Left renal pelvis (tissue), 4 donors: Measurements from ENCODE around the gene C16orf89. TPM values are rescaled to one million over a fixed set of nuclear protein-coding genes. Genes with fewer than 3 reads are reported as not detected.
"Not testable (repeated sequence)": the region's sequence is repeated elsewhere in the genome, so short reads cannot be mapped to it uniquely, and the experiment has no call there.

Source experiments
- DNase-seq, 4 donors: peaks; one replicate each; pipeline ENCODE4 v3.0.0-alpha.2; 2013; ENCODE audit warnings: low read depth in 4 of 4, low spot score in 3 of 4
- polyA plus RNA-seq, 4 donors: library from polyadenylated mRNA; unstranded; fragments of 120-200 nt; gene quantifications; one replicate each; pipeline ENCODE4 v1.2.1, GENCODE V29; 2013; ENCODE audit not compliant: insufficient read length in 4 of 4

The C16orf89 gene
- polyA plus RNA-seq, 4 donors = 3.7 to 7.8 (median 5.9) TPM

DNA sequence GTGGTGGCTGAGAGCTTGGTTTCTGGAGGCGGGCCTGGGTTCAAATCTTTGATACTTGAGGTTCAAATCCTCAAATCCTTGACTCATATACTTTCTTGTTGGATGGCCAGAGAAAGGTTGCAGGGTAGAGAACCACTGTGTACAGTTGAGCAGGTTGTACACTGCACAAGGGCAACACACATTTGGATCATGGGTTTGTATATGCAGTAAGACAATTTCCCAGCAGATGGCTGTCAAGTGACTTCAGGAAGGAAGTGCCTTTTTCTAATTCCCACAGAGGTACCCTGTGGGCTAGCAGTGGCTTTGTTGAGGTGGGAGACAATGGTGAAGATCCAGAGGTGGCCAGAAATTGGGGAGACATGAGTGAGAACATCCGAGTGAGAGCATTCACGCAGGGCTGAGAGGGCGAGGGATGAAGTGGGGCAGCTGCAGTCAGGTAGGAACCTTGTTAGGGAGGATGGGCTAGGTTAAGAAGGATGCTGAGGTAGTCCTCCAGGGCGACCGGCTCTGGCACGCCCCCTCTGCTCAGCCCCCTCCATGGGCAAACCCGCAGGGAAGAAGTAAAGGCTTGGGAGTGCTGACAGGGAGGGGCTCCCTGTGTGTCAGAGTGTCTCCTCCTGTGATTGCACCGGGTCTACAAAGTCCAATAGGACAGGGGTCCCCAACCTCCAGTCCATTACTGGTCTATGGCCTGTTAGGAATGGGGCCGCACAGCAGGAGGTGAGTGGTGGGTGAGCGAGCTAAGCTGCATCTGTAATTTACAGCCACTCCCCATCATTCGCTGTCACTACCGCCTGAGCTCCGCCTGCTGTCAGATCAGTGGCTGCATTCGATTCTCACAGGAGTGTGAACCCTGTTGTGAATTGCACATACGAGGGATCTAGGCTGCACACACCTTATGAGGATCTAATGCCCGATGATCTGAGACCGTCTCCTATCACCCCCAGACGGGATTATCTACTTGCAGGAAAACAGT lies 2.7 kb downstream of the C16orf89 start:
- no peak for DNase-seq

DNA sequence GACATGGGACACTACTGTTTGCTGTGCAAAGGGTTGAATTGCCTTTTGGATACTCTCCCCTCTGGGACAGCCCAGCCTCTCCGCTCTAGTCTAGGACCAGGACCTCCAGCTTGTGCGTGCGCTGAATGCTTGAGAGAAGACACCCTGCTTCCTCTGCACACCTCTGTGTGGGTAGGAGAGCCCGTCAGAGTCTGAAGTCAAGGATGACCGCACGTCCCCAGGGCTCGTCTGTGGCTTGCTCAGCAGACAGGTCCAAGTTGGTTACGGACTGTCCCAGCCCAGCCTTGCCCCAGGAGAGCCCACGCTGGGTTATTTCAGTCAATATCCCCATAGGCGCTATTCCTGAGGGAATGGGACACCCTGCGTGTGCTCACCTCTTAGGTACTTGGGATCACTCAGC lies 3.7 kb downstream of the C16orf89 start:
- DNase-seq = no peak

DNA sequence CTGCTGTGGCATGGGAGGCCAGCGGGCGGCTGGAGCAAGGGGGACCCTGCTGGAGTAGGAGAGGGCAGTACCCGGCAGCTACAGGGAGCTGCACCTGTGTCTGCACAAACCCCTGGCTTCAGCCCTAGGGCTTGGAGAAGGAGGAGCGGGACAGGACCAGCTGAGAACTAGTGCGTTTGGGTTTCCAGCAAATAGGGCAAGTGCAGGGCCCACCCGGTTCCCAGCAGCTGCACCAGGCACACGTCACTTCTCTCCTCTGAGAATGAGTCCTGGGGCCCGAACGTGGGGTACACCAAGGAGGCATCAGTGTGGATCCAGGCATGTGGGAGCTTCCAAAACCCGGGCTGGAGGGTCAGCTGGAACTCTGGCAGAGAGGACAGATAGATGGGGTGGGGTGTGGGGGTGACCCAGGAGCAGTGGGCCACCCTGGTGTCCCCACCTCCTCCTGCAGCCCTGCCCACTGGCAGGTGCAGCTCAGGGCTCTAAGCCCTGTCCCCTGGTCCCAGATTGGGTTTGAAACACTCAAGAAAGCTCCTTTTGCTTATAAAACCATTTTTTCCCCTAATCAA lies 5.6 kb downstream of the C16orf89 start:
- no peak for DNase-seq

DNA sequence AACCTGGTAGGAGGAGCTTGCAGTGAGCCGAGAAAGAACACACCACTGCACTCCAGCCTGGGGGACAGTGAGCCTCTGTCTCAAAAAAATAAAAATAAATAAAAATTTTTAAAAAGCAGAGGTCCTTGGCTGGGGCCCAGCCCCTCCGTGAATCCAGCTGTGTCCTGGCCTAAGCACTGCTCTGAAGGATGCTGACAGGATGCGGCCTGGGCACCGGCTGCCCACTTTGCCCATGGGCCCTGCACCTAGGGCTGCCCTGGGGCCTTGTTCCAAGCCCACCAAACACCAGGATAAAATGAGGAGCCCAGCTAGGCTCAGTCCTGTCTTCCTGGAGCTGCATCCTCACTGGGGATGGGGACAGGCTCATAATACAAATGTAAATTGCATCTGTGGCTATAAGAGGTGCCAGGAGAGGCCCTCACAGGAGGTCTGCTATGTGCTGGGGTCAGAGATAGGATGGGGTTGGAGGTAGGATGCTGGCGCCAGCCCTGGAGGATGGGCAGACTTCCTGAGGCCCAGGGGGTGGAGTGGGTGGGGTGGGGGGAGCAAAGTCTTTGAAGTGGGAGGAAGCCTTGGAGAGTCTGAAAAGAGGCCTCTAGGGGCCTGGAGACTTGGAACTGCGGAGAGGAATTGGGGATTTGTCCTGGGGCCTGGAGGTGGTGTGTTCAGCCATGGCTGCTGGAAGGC lies 6.2 kb downstream of the C16orf89 start:
- DNase-seq = no peak

DNA sequence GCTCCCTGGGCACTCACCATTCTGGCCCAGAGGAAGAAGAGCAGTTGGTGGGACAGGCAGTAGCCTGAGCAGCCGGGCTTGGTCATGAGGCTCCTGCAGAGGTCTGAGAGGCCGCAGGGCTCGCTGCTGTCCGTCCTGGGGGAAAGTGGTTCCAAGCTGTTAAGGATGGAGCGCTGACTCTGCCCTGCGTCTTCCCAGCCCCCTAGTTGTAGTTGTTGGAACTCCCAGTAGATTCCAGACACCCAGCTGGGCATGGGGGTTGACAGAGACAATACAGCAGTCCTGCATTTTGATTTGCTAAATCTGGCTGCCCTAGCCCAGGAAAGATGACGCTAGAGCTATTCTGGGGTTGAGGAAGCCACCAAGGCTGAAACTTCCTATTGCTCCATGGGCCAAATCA lies 7.3 kb downstream of the C16orf89 start:
- DNase-seq = no peak

DNA sequence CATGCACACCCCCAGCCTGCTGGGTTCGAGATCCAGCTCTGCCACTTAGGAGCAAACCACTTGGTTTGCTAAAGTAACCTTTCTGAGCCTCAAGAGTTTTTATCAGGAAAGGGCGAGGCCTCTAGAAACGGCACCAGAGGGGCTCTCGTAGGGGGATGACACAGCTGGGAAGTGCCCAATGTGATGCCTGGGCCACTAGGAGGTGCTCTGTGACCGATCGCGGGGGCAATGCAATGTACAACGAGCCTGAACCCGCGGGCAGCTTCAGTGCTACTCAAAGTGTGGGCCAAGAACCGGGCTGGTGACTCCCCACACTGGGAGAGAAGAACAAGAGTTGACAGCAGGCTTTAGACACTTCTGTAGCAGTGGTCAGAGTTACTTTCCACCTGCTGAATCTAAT lies 9.4 kb downstream of the C16orf89 start:
- no peak for DNase-seq

DNA sequence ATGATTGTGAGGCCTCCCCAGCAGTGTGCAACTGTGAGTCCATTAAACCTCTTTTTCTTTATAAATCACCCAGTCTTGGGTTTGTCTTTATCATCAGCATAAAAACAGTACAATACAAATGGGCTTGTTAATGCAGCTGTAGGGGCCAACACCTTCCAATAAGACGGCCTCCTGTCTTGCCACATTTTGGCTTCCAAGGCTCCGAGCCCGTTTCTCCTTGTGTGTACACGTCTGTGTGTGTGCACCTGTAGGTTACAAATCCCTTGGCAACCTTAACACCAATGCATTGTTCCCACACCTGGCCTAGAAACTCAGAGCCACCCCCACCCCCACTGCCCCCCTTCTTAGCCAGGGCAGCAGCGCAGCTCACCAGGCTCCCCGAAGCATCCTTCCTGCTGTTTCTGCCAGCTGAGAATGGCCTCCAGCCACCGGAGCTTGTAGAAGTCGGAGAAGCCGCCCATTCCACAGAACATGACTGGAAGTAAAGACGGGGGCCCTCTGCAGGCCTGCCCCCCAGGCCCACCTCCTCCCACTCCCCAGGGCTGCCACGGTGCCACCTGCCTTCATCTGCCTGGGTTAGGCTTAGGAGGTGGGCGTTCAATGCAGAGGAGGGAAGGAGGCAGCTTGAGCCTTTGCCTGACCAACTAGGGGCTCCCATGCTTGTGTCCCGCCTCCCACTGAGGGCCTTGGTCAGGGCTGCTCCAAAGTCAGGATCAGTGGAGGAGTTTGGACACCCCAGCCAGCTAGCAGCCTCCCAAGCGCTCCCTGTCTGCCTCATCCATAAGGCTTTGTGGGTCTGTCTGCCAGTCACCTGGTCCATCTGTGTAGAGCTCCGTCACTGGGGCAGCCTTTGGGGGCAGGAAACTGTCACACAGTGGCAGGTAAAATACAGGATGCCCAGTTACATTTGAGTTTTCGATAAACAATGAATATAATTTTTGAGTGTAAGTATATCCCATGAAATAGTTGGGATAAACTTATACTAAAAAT lies 10.6 kb downstream of the C16orf89 start:
- DNase-seq = no peak

DNA sequence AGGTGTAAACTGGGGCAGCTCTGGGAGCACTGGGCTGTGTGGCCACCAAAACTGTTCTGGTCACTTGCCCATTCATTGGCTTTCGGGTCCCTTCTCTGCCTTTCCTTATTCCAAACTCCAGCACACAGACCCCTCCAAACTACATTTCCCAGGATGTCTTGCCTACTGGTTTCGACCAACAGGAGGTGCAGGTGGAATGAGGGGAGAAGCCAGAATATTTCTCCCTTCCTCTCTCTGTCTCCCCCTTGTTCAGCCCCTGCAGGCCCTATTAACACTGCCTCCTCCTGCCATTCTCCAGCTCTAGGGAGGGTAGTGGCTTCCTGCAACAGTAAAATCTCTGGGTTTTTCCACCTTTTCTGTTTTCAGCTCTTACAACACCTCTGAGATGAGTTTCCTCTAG lies 18.8 kb downstream of the C16orf89 start:
- DNase-seq = no peak

DNA sequence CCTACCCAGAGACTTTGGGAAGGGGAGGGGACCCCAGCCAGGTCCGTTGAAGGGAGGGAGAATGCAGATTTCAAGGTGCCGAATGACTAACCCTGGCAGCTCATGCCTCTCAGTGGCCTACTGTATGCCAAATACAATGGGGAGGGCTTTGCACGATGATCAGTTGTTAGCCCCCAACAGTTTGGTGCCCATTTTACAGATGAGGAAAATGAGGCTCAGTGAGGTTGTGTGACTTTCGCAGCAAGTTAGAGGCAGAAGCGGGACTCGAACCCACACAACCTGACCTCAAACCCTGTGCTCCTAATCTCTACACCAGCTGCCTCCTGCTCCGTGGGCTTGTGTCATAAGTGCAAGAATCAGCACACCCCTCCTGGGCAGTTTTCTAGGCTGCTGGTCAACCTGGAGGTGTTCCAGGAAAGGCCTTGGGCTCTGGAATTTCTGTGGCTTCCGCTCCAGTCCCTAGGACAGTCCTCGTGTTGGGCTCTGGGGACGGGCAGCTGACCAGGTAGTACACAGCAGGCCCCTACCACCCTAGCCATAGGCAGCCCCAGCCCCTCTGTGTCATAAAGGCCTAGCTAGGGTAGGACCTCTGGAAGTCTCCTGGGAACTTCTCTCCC lies 20.1 kb downstream of the C16orf89 start:
- DNase-seq = no peak

DNA sequence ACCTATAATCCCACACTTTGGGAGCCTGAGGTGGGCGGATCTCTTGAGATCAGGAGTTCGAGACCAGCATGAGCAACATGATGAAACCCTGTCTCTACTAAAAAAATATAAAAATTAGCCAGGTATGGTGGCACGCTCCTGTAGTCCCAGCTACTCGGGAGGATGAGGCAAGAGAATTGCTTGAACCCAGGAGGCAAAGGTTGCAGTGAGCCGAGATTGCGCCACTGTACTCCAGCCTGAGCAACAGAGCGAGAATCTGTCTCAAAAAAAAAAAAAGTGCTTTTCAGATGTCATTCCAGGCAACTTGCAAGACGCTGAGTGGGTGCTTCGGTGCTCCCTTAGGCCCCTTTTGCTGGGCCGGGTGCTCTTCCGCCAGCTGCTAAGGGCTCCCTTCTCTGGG lies 21.2 kb downstream of the C16orf89 start:
- not testable (repeated sequence) for DNase-seq

DNA sequence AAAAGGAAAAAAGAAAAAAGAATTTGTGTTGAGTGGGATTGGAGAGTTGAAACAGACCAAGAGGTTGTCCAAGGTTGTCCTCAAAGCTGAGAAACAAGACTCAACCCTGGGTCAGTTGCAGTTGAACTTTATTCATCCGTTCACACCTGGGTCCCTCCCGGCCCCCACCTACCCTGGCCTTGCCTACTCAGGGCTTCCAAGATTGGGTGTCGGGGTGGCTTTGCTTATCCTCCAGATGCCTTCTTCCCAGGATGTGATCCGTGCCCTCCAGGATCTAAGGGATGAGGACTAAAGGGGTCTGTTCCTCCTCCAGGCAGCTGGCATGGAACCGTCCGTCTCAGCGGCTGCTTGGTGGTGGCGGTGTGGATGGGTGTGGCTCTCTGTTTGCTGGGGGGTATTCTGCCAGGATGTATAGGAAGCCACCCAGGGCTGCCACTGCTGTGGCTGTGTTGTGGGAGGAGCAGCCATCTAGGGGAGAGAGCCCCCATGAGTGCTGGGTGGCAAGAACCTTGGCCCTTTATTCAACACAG lies 21.7 kb downstream of the C16orf89 start:
- no peak for DNase-seq

DNA sequence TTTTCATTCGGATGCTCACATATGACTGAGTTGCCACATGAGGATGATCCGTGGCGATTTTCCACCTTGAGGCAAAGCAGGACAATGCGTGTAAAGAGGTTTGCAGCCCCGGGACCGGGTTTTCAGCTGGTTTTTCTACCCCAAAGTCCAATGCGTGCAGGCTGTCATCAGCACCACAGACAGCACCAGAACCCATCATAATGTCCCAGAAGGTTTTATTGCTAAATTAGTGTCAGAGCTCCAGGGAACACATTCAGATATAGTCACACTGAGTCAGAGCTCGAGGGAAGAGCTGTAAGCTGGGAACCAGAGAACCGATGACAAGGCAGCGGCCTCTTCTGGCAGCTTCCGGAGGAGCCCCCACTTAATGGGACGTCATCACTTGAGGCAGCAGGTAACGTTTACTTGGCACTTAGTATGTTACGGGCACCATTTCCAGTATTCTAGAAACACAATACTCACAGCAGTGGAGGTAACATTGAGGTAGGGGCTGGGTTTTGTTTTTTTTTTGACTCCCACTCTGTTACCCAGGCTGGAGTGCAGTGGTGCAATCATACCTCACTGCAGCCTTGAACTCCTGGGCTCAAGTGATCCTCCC lies 23.1 kb downstream of the C16orf89 start:
- DNase-seq = no peak

DNA sequence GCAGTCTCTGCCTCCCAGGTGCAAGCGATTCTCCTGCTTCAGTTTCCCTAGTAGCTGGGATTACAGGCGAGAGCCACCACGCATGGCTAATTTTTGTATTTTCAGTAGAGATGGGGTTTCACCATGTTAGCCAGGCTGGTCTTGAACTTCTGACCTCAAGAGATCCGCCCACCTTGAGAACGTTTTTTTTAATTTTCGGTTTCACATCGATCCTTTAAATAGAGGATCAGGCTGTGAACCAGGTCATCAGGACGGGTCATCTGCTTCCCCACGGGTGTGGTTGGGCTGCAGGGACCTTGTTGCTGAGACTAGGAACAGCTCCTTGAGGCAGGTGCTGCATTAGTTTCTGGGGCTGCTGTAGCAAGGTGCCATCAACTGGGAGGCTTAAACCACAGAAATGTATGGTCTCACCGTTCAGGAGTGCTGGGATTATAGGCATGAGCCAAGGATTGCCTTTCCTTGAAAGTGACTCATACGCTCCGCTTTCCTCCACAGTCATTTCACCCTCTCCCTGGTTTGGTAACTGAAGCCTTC lies 24.1 kb downstream of the C16orf89 start:
- no peak for DNase-seq

DNA sequence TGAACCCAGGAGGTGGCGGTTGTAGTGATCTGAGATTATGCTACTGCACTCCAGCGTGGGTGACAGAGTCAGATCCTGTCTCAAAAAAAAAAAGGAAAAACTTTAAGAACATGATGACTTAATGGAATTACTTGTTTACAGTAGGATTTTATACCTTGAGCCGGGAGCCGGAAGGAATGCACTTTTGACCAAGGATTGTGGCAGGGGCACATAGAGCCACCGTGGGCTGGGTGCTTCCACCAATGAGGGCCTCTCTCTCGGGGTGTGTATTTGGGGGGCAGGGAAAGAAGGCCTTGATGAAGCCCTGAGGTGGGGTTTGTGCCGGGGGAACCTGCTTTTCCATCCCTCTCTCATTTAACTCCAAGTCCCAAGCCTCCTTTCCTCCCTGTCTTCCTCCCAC lies 25.3 kb downstream of the C16orf89 start:
- DNase-seq = no peak

DNA sequence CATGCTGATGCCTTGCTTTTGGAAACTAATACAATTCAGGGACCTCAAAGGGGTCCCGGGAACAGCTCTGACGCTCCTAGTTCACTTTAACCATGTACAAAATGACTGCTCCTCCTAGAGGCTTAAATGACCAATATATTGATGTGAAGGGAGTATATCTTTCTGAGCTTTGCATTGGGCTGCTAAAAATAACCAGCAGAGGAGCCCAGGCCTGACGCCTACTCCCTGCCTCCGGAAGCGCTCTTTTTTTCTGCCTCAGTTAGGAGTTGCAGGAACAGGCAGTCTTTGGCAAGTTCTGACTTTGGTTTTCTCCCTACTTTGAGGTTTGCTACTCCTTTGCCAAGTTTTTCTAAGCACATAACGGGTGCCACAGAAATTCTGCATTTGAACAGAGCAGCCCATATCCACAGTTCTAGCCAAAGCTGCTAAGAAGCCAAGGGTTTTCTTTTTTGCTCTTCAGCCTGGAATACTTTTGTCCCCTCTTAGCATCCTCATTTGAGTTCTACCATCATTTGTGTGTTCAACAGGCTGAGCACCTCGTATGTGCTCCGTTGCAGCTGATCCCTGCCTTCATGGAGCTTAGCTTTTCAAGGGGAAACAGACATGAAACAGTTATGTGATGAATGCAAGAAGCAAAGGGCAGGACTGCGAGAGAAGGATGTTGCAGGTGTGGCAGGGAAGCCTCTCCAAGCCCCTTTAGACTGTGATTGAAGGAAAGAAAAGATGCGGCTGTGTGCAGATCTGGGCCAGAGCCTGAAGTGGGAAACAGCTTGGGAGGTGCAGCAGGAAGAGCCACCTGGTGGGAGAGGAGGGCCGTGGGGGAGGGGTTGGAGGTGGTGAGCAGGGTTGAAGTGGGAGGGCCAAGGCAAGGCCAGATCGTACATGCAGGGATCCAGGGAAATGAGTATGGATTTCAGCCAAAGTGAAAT lies 29.3 kb downstream of the C16orf89 start:
- DNase-seq = no peak

DNA sequence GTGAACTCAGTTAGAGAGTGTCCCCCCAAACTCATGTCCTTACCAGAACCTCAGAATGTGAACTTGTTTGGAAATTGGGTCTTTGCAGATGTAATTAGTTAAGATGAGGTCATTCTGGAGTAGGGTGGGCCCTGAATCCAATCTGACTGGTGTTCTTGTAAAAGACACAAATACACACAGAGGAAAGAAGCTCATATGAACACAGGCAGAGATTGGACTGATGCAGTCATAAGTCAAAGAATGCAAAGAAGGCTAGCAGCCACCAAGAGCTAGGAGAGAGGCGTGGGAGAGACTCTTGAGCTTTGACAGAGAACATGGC lies 29.9 kb downstream of the C16orf89 start:
- DNase-seq = no peak

DNA sequence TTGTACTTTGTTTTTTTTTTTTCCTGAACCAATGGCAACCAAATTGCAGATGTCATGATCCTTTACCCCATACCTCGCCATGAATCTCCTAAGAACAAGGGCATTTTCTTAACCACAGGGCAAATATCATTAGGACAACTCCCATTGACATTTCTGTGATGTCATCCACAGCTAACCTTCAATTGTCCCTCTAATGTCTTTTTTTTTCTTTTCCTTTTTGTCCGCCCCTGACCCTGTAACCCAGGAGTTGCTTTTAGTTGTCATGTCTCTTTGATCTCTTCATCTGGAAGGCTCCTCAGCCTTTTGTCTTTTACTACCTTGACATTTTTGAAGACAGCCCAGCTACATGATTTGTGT lies 31.6 kb downstream of the C16orf89 start:
- no peak for DNase-seq
